Measurements from ENCODE around the gene EML2. TPM values are rescaled to one million over a fixed set of nuclear protein-coding genes. Genes with fewer than 3 reads are reported as not detected.

Gene EML2
- total RNA-seq, 1 experiment from 2014 or later: 93.7 TPM

DNA sequence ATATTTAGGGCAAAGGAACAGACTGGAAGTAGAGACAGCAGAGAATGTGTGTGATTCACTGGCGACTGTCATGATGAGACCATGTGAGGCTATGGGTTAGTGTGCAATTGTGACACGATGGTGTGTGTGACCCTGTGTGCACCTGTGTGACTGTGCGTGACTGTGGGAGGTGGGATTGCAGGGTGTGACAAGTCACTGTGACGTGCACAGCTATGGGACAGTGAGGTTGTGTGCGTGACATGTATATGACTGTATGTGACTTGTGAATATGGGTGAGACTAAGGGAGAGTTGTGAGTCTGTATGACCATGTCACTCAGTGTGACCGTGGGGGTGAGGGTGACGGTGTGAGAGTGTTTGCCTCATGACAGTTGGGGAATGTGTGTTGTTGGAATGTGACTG is 25.4 kb upstream of the EML2 start:
- BruUV-seq (replicated peaks): no TSS peak
- intact Hi-C loops (cut with micrococcal nuclease; ENCODE audit: unreplicated experiment): no loop called here
- TF ChIP-seq, protein P1, sequence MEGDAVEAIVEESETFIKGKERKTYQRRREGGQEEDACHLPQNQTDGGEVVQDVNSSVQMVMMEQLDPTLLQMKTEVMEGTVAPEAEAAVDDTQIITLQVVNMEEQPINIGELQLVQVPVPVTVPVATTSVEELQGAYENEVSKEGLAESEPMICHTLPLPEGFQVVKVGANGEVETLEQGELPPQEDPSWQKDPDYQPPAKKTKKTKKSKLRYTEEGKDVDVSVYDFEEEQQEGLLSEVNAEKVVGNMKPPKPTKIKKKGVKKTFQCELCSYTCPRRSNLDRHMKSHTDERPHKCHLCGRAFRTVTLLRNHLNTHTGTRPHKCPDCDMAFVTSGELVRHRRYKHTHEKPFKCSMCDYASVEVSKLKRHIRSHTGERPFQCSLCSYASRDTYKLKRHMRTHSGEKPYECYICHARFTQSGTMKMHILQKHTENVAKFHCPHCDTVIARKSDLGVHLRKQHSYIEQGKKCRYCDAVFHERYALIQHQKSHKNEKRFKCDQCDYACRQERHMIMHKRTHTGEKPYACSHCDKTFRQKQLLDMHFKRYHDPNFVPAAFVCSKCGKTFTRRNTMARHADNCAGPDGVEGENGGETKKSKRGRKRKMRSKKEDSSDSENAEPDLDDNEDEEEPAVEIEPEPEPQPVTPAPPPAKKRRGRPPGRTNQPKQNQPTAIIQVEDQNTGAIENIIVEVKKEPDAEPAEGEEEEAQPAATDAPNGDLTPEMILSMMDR (IDR thresholded peaks at IDR 0.05; ENCODE audit: unreplicated experiment): no peak
- Mint-ChIP-seq H3K27ac (ENCODE audit: unreplicated experiment) (no peak overlapping the region), H3K4me3 (ENCODE audit: low read depth, unreplicated experiment) (no peak overlapping the region), H3K9me3 (ENCODE audit: low read depth, unreplicated experiment) (no peaks in the 10 kb centered on the region), H3K4me1 (ENCODE audit: low read depth, unreplicated experiment) (peaks cover 26% of the 10 kb centered on the region), H3K27me3 (ENCODE audit: unreplicated experiment) (peaks cover 44% of the 10 kb centered on the region), H3K36me3 (ENCODE audit: insufficient read depth, unreplicated experiment) (peaks cover 13% of the 10 kb centered on the region)
- CTCF ChIA-PET: no interaction called here
- no peak for DNase-seq

DNA sequence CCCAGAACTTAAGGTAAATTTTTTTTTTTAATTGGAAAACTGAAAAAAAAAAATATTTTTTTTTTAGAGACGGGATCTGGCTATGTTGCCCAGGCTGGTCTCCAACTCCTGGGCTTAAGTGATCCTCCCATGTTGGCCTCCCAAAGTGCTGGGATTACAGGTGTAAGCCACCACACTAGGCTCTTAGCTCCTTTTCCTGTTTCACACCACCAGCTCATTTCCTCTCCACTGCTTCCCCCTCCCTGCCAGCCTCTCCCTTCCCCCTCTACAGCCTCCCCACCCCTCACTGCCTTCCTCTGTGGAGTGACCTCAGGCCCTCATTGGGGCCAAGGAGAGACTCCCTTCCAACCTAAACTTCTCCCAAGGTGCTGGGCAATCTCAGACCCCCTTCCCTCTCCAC is 24.6 kb upstream of the EML2 start:
- BruUV-seq (replicated peaks): no TSS peak
- intact Hi-C loops (cut with micrococcal nuclease; ENCODE audit: unreplicated experiment): no loop called here
- CTCF ChIA-PET: no interaction called here

GRCh38 chr19:45660636-45661035 is 21.4 kb upstream of the EML2 start:
- no peak for DNase-seq
- Mint-ChIP-seq H3K4me3 (ENCODE audit: low read depth, unreplicated experiment) (no peak overlapping the region), H3K27me3 (ENCODE audit: unreplicated experiment) (peaks cover 60% of the 10 kb centered on the region), H3K9me3 (ENCODE audit: low read depth, unreplicated experiment) (no peaks in the 10 kb centered on the region), H3K36me3 (ENCODE audit: insufficient read depth, unreplicated experiment) (no peaks in the 10 kb centered on the region), H3K4me1 (ENCODE audit: low read depth, unreplicated experiment) (peaks cover 9% of the 10 kb centered on the region), H3K27ac (ENCODE audit: unreplicated experiment) (no peak overlapping the region)
- BruUV-seq (replicated peaks): no TSS peak
- CTCF ChIA-PET: interaction anchor here (1.0 to 1.2 kb wide), 3 partner anchors 15 to 18 kb away, joined by 3 to 9 read pairs (median 3); no protein-coding TSS in a partner anchor
- intact Hi-C loops (cut with micrococcal nuclease; ENCODE audit: unreplicated experiment): no loop called here
- TF ChIP-seq, protein P1 (IDR thresholded peaks at IDR 0.05; ENCODE audit: unreplicated experiment): no peak

More for the DNA sequence above, 24.6 kb upstream of the EML2 start:
- Mint-ChIP-seq H3K27ac (ENCODE audit: unreplicated experiment) (no peak overlapping the region), H3K27me3 (ENCODE audit: unreplicated experiment) (peaks cover 52% of the 10 kb centered on the region), H3K4me1 (ENCODE audit: low read depth, unreplicated experiment) (peaks cover 24% of the 10 kb centered on the region), H3K36me3 (ENCODE audit: insufficient read depth, unreplicated experiment) (peaks cover 6% of the 10 kb centered on the region), H3K4me3 (ENCODE audit: low read depth, unreplicated experiment) (no peak overlapping the region), H3K9me3 (ENCODE audit: low read depth, unreplicated experiment) (no peaks in the 10 kb centered on the region)
- no peak for DNase-seq
- TF ChIP-seq, protein P1 (IDR thresholded peaks at IDR 0.05; ENCODE audit: unreplicated experiment): no peak

DNA sequence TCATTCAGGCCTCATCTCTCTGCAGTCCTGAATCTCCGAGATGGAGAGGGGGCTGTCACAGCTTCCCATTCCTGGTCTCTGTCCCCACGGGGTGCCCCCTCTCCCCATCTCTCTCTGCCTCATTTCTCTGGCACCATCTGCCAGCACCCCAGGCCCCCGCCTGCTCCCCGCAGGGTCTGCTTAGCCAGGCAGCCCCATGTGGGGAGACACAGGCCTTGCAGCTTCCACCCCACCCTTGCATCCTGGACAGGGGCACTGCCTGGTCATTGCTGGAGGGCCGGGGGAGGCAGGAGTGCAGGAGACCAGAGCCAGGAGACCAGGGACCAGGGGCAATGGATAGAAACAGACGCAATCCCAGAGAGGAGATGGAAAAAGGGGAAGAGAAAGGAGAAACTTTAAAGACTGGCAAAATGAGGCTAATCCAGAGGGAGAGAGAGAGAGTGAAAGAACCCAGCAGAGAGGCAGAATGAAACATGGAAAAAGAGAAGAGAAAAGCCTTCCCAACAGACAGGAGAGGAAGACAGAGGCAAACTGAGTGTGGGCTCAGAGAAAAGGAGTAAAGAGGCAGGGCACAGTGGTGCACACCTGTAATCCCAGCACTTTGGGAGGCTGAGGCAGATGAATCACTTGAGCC is 20.0 kb upstream of the EML2 start:
- TF ChIP-seq, protein P1 (IDR thresholded peaks at IDR 0.05; ENCODE audit: unreplicated experiment): no peak
- CTCF ChIA-PET: interaction anchor here (1.1 kb wide), 1 partner anchor 18 kb away, joined by 3 read pairs; no protein-coding TSS in a partner anchor
- intact Hi-C loops (cut with micrococcal nuclease; ENCODE audit: unreplicated experiment): no loop called here
- no peaks in the 10 kb centered on the region for H3K36me3 Mint-ChIP-seq (ENCODE audit: insufficient read depth, unreplicated experiment)
- no peak overlapping the region for H3K27ac Mint-ChIP-seq (ENCODE audit: unreplicated experiment)
- no TSS peak for BruUV-seq (replicated peaks)
- peaks cover 49% of the 10 kb centered on the region for H3K27me3 Mint-ChIP-seq (ENCODE audit: unreplicated experiment)
- no peaks in the 10 kb centered on the region for H3K9me3 Mint-ChIP-seq (ENCODE audit: low read depth, unreplicated experiment)
- H3K4me3 Mint-ChIP-seq (ENCODE audit: low read depth, unreplicated experiment): no peak overlapping the region
- H3K4me1 Mint-ChIP-seq (ENCODE audit: low read depth, unreplicated experiment): peaks cover 9% of the 10 kb centered on the region
- no peak for DNase-seq

Data from Calu3 (cell line).